Measurements from ENCODE around the gene TTC21B.

The TTC21B gene

GRCh38 chr2:165893556-165893955 lies 60.0 kb downstream of the TTC21B start:
- Histone ChIP-seq H3K27me3 (ENCODE audit: control insufficient read depth, insufficient read depth, low read length) (no peaks in the 10 kb centered on the region), H2AFZ (no peak overlapping the region), H3K4me3 (ENCODE audit: low read depth, low read length) (no peak overlapping the region), H3K36me3 (ENCODE audit: control insufficient read depth, insufficient read depth, low read length) (no peaks in the 10 kb centered on the region), H3K27ac (no peak overlapping the region), H3K9me3 (ENCODE audit: control insufficient read depth, low read length) (no peaks in the 10 kb centered on the region), H3K4me1 (peaks cover 10% of the 10 kb centered on the region), H3K4me2 (ENCODE audit: low read length) (no peak overlapping the region), H3K9ac (no peak overlapping the region), H3K79me2 (no peaks in the 10 kb centered on the region)
- TF ChIP-seq, protein P1, sequence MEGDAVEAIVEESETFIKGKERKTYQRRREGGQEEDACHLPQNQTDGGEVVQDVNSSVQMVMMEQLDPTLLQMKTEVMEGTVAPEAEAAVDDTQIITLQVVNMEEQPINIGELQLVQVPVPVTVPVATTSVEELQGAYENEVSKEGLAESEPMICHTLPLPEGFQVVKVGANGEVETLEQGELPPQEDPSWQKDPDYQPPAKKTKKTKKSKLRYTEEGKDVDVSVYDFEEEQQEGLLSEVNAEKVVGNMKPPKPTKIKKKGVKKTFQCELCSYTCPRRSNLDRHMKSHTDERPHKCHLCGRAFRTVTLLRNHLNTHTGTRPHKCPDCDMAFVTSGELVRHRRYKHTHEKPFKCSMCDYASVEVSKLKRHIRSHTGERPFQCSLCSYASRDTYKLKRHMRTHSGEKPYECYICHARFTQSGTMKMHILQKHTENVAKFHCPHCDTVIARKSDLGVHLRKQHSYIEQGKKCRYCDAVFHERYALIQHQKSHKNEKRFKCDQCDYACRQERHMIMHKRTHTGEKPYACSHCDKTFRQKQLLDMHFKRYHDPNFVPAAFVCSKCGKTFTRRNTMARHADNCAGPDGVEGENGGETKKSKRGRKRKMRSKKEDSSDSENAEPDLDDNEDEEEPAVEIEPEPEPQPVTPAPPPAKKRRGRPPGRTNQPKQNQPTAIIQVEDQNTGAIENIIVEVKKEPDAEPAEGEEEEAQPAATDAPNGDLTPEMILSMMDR (IDR thresholded peaks at IDR 0.05), result no peak

DNA sequence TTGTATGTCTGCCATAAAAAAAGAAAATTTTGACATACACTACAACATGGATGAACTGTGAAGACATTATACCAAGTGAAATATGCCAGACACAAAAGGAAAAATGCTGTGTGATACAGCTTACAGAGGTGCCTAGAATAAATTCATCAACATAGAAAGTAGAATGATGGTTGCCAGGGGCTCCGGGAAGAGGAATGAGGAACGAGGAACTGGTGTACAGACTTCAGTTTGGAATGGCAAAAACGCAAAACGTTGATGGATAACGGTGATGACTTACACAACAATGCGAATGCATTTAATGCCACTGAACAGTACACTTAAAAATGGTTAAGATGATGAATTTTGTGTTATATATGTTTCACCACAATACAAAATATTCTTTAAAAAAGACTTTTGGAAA lies 61.0 kb downstream of the TTC21B start:
- no peaks in the 10 kb centered on the region for H3K27me3 ChIP-seq (ENCODE audit: control insufficient read depth, insufficient read depth, low read length)
- H2AFZ ChIP-seq, result no peak overlapping the region
- no peaks in the 10 kb centered on the region for H3K79me2 ChIP-seq
- H3K9me3 ChIP-seq (ENCODE audit: control insufficient read depth, low read length), result no peaks in the 10 kb centered on the region
- TF ChIP-seq, protein P1 (IDR thresholded peaks at IDR 0.05), result no peak
- H3K9ac ChIP-seq, result no peak overlapping the region
- H3K4me3 ChIP-seq (ENCODE audit: low read depth, low read length), result no peak overlapping the region
- H3K4me2 ChIP-seq (ENCODE audit: low read length), result no peak overlapping the region
- H3K4me1 ChIP-seq, result peaks cover 14% of the 10 kb centered on the region
- H3K27ac ChIP-seq, result no peak overlapping the region
- no peaks in the 10 kb centered on the region for H3K36me3 ChIP-seq (ENCODE audit: control insufficient read depth, insufficient read depth, low read length)

DNA sequence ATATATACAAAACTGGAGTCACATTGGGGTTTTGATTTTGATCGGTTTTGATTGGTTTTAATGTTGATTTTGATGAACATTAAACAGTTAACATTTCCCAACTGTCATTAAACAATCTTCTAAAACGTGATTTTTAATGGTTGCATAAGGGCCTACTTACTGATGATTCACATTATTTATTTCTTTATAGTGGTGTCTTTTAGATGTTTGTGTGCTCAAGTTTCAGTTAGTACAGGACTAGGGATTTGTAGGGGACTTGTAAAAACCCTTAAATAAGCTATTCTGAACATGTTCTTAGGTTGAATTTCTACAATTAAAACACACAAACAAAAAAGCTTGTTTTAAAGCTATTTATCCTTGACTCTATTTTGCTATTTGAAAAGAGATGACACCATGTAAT lies 61.6 kb downstream of the TTC21B start:
- Histone ChIP-seq H3K4me2 (ENCODE audit: low read length) (no peak overlapping the region), H3K27me3 (ENCODE audit: control insufficient read depth, insufficient read depth, low read length) (no peaks in the 10 kb centered on the region), H3K4me3 (ENCODE audit: low read depth, low read length) (no peak overlapping the region), H3K36me3 (ENCODE audit: control insufficient read depth, insufficient read depth, low read length) (no peaks in the 10 kb centered on the region), H3K27ac (no peak overlapping the region), H2AFZ (no peak overlapping the region), H3K9me3 (ENCODE audit: control insufficient read depth, low read length) (no peaks in the 10 kb centered on the region), H3K4me1 (peaks cover 14% of the 10 kb centered on the region), H3K79me2 (no peaks in the 10 kb centered on the region), H3K9ac (no peak overlapping the region)
- TF ChIP-seq, protein P1 (IDR thresholded peaks at IDR 0.05), result no peak

DNA sequence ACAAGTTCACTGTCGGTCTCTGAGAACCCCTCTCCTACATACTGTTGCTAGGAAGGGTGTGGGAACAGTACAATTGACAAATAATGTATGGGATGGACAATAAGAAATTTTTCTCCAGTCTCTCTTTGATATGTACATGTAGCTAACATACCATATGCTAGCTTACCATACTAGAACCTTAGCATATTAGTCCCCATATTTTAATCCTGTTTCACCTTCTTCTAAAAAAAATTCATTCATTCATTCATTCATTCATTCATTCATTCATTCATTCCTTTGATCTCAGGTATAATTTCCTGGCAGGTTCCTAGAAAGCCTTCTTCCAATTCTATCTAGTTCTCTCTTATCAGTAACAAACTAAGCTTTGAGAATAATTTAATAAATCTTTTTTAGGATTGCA lies 62.2 kb downstream of the TTC21B start:
- H3K4me3 ChIP-seq (ENCODE audit: low read depth, low read length), result no peak overlapping the region
- TF ChIP-seq, protein P1 (IDR thresholded peaks at IDR 0.05), result no peak
- no peak overlapping the region for H3K4me2 ChIP-seq (ENCODE audit: low read length)
- H3K36me3 ChIP-seq (ENCODE audit: control insufficient read depth, insufficient read depth, low read length), result no peaks in the 10 kb centered on the region
- H3K9me3 ChIP-seq (ENCODE audit: control insufficient read depth, low read length), result no peaks in the 10 kb centered on the region
- no peak overlapping the region for H3K9ac ChIP-seq
- H3K27me3 ChIP-seq (ENCODE audit: control insufficient read depth, insufficient read depth, low read length), result no peaks in the 10 kb centered on the region
- peaks cover 14% of the 10 kb centered on the region for H3K4me1 ChIP-seq
- no peak overlapping the region for H3K27ac ChIP-seq
- no peak overlapping the region for H2AFZ ChIP-seq
- no peaks in the 10 kb centered on the region for H3K79me2 ChIP-seq

GRCh38 chr2:165889798-165890197 lies 63.8 kb downstream of the TTC21B start:
- no peak overlapping the region for H3K9ac ChIP-seq
- peak overlapping the region; percentile 37 for H3K4me2 ChIP-seq (ENCODE audit: low read length)
- no peaks in the 10 kb centered on the region for H3K27me3 ChIP-seq (ENCODE audit: control insufficient read depth, insufficient read depth, low read length)
- H3K27ac ChIP-seq, result no peak overlapping the region
- H2AFZ ChIP-seq, result no peak overlapping the region
- no peaks in the 10 kb centered on the region for H3K9me3 ChIP-seq (ENCODE audit: control insufficient read depth, low read length)
- H3K4me3 ChIP-seq (ENCODE audit: low read depth, low read length), result no peak overlapping the region
- peaks cover 14% of the 10 kb centered on the region for H3K4me1 ChIP-seq
- no peaks in the 10 kb centered on the region for H3K36me3 ChIP-seq (ENCODE audit: control insufficient read depth, insufficient read depth, low read length)
- no peaks in the 10 kb centered on the region for H3K79me2 ChIP-seq
- TF ChIP-seq, protein P1 (IDR thresholded peaks at IDR 0.05), result no peak

Data from parathyroid adenoma (tissue), 2 donors.